HTERT RPE-1 (cell line): ENCODE results near the gene MAPK8IP2.
"Not testable (repeated sequence)": the region's sequence is repeated elsewhere in the genome, so short reads cannot be mapped to it uniquely, and the experiment has no call there.

Experiments
- in situ Hi-C: fragments of 300-500 bp; cut with MboI; formaldehyde crosslinking; loops from 4 replicates; pipeline ENCODE4 v1.14.3; 2020; ENCODE audit warnings: low sequenced_read_pairs

The MAPK8IP2 gene

GRCh38 chr22:50599816-50600455 lies 657 bp upstream of the MAPK8IP2 start:
- in situ Hi-C loops = no loop called here

- in situ Hi-C loops = no loop called here
These were observed 525 bp downstream of the MAPK8IP2 start for GRCh38 chr22:50600967-50601668.

- in situ Hi-C loops = no loop called here
These were observed 1.2 kb downstream of the MAPK8IP2 start for GRCh38 chr22:50601669-50602337.

- in situ Hi-C loops = no loop called here
These were observed 1.7 kb downstream of the MAPK8IP2 start for GRCh38 chr22:50602338-50602700.

- in situ Hi-C loops = no loop called here
These were observed 3.1 kb downstream of the MAPK8IP2 start for GRCh38 chr22:50603511-50604255.

- in situ Hi-C loops = no loop called here
These were observed 3.8 kb downstream of the MAPK8IP2 start for GRCh38 chr22:50604256-50605001.

GRCh38 chr22:50605002-50605612 lies 4.5 kb downstream of the MAPK8IP2 start:
- in situ Hi-C loops = no loop called here

- in situ Hi-C loops = no loop called here
These were observed 5.1 kb downstream of the MAPK8IP2 start for GRCh38 chr22:50605613-50606074.

- in situ Hi-C loops = no loop called here
These were observed 5.8 kb downstream of the MAPK8IP2 start for GRCh38 chr22:50606165-50606945.

GRCh38 chr22:50606946-50607658 lies 6.5 kb downstream of the MAPK8IP2 start:
- in situ Hi-C loops = no loop called here

GRCh38 chr22:50607659-50608020 lies 7.0 kb downstream of the MAPK8IP2 start:
- in situ Hi-C loops = no loop called here

- in situ Hi-C loops = not testable (repeated sequence)
These were observed 7.7 kb downstream of the MAPK8IP2 start for GRCh38 chr22:50608058-50608840.

- in situ Hi-C loops = no loop called here
These were observed 8.4 kb downstream of the MAPK8IP2 start for GRCh38 chr22:50608996-50609395.

GRCh38 chr22:50609599-50609998 lies 9.0 kb downstream of the MAPK8IP2 start:
- in situ Hi-C loops = no loop called here

GRCh38 chr22:50610041-50610451 lies 9.5 kb downstream of the MAPK8IP2 start:
- in situ Hi-C loops = no loop called here

GRCh38 chr22:50610581-50610980 lies 10.0 kb downstream of the MAPK8IP2 start:
- in situ Hi-C loops = no loop called here

GRCh38 chr22:50611341-50612060 lies 10.9 kb downstream of the MAPK8IP2 start:
- in situ Hi-C loops = no loop called here
